ENCODE results near the gene CCNC. TPM values are rescaled to one million over a fixed set of nuclear protein-coding genes. Genes with fewer than 3 reads are reported as not detected.

CCNC gene
- total and polyA plus RNA-seq, 9 donors = 35.5 to 51.7 (median 43.0) TPM

GRCh38 chr6:99507648-99508047 is 60.8 kb downstream of the CCNC start:
- no peak overlapping the region for H3K27ac ChIP-seq (ENCODE audit: low read length)
- H3K4me3 ChIP-seq (ENCODE audit: low read length) = no peak overlapping the region
- no peaks in the 10 kb centered on the region for H3K4me1 ChIP-seq (ENCODE audit: control insufficient read depth, insufficient read depth, low read length)
- no peaks in the 10 kb centered on the region for H3K9me3 ChIP-seq (replicated peaks; ENCODE audit: control insufficient read depth, low read depth, low read length)
- WGBS (ENCODE audit: insufficient coverage) = 60% methylated on average over 1 of the region's 3 CpGs
- H3K27me3 ChIP-seq (ENCODE audit: control insufficient read depth, insufficient read depth, low read length) = no peaks in the 10 kb centered on the region
- peaks cover 4% of the 10 kb centered on the region for H3K36me3 ChIP-seq (ENCODE audit: control insufficient read depth, insufficient read depth, low read length)
- no peak for DNase-seq

- Histone ChIP-seq H3K36me3 (ENCODE audit: control insufficient read depth, insufficient read depth, low read length) (peaks cover 11% of the 10 kb centered on the region), H3K4me1 (ENCODE audit: control insufficient read depth, insufficient read depth, low read length) (no peaks in the 10 kb centered on the region), H3K4me3 (ENCODE audit: low read length) (no peak overlapping the region), H3K9me3 (replicated peaks; ENCODE audit: control insufficient read depth, low read depth, low read length) (no peaks in the 10 kb centered on the region), H3K27ac (ENCODE audit: low read length) (no peak overlapping the region), H3K27me3 (ENCODE audit: control insufficient read depth, insufficient read depth, low read length) (no peaks in the 10 kb centered on the region)
- DNase-seq = no peak
- WGBS (ENCODE audit: insufficient coverage) = 63% methylated on average over 2 of the region's 2 CpGs
Measured at GRCh38 chr6:99501762-99502161, 66.7 kb downstream of the CCNC start.

- Histone ChIP-seq H3K27ac (ENCODE audit: low read length) (no peak overlapping the region), H3K36me3 (ENCODE audit: control insufficient read depth, insufficient read depth, low read length) (peaks cover 11% of the 10 kb centered on the region), H3K27me3 (ENCODE audit: control insufficient read depth, insufficient read depth, low read length) (no peaks in the 10 kb centered on the region), H3K4me1 (ENCODE audit: control insufficient read depth, insufficient read depth, low read length) (no peaks in the 10 kb centered on the region), H3K4me3 (ENCODE audit: low read length) (no peak overlapping the region), H3K9me3 (replicated peaks; ENCODE audit: control insufficient read depth, low read depth, low read length) (no peaks in the 10 kb centered on the region)
- no peak for DNase-seq
- WGBS (ENCODE audit: insufficient coverage) = no CpG with 5 or more reads among the region's 1 CpG
Measured at GRCh38 chr6:99498421-99498820, 70.0 kb downstream of the CCNC start.

GRCh38 chr6:99495466-99495865 is 73.0 kb downstream of the CCNC start:
- WGBS (ENCODE audit: insufficient coverage) = no CpG with 5 or more reads among the region's 1 CpG
- no peak overlapping the region for H3K27ac ChIP-seq (ENCODE audit: low read length)
- H3K27me3 ChIP-seq (ENCODE audit: control insufficient read depth, insufficient read depth, low read length) = no peaks in the 10 kb centered on the region
- no peaks in the 10 kb centered on the region for H3K4me1 ChIP-seq (ENCODE audit: control insufficient read depth, insufficient read depth, low read length)
- H3K9me3 ChIP-seq (replicated peaks; ENCODE audit: control insufficient read depth, low read depth, low read length) = no peaks in the 10 kb centered on the region
- H3K36me3 ChIP-seq (ENCODE audit: control insufficient read depth, insufficient read depth, low read length) = no peaks in the 10 kb centered on the region
- no peak overlapping the region for H3K4me3 ChIP-seq (ENCODE audit: low read length)
- DNase-seq = no peak

Other genes with a start within 250 kb of the CCNC start
- gene FAXC, start 219.0 kb downstream of the CCNC start, total RNA-seq = 1.2 TPM
- 1 to 10 TPM; 1.5 to 4.8 (median 2.6) TPM for gene FAXC, start 219.0 kb downstream of the CCNC start, polyA plus RNA-seq (ENCODE audit: insufficient read depth in 1 of 8, insufficient read length in 8 of 8, low replicate concordance in 1 of 8)
- gene COQ3, start 174.5 kb downstream of the CCNC start, total RNA-seq = 7.5 TPM
- 1 to 10 TPM; 7.9 to 9.6 (median 8.4) TPM for gene COQ3, start 174.5 kb downstream of the CCNC start, polyA plus RNA-seq (ENCODE audit: insufficient read depth in 1 of 8, insufficient read length in 8 of 8, low replicate concordance in 1 of 8)
- gene PNISR, start 143.4 kb downstream of the CCNC start, total RNA-seq = 77.2 TPM
- 100 to 1,000 TPM; 103 to 159 (median 115) TPM for gene PNISR, start 143.4 kb downstream of the CCNC start, polyA plus RNA-seq (ENCODE audit: insufficient read depth in 1 of 8, insufficient read length in 8 of 8, low replicate concordance in 1 of 8)
- 11.7 TPM for gene USP45, start 53.2 kb downstream of the CCNC start, total RNA-seq
- gene USP45, start 53.2 kb downstream of the CCNC start, polyA plus RNA-seq (ENCODE audit: insufficient read depth in 1 of 8, insufficient read length in 8 of 8, low replicate concordance in 1 of 8) = 1 to 10 TPM; 3.6 to 8.5 (median 6.0) TPM
- gene PRDM13, start 38.2 kb upstream of the CCNC start, total RNA-seq = 0.04 TPM
- under 1 TPM in 1 of 8 donors, not detected in 7; 0.08 TPM for gene PRDM13, start 38.2 kb upstream of the CCNC start, polyA plus RNA-seq (ENCODE audit: insufficient read depth in 1 of 8, insufficient read length in 8 of 8, low replicate concordance in 1 of 8)

All from muscle of leg (tissue), 11 donors.